Measurements from ENCODE around the gene FLG2. TPM values are rescaled to one million over a fixed set of nuclear protein-coding genes. Genes with fewer than 3 reads are reported as not detected.

Gene FLG2
- polyA plus RNA-seq, 1 donor (not counting 4 experiments of a cell fraction or from before 2014, with no cell fraction given) = 0.98 TPM

- Histone ChIP-seq H3K79me2 (ENCODE audit: control insufficient read depth, insufficient read depth, low read length) (no peaks in the 10 kb centered on the region), H3K4me2 (ENCODE audit: control insufficient read depth, extremely low read depth, insufficient read depth, low read depth, low read length) (no peak overlapping the region), H3K4me1 (ENCODE audit: control insufficient read depth, extremely low read depth, insufficient read depth, low read length) (no peaks in the 10 kb centered on the region), H3K9me1 (ENCODE audit: control insufficient read depth, extremely low read depth, insufficient read depth, low read length) (no peaks in the 10 kb centered on the region), H3K4me3 (ENCODE audit: control insufficient read depth in 2 of 3, extremely low read depth in 1 of 3, insufficient read depth in 2 of 3, low read depth in 1 of 3, low read length in 3 of 3) (no peak overlapping the region), H2AFZ (ENCODE audit: control insufficient read depth, low read length) (no peak overlapping the region), H3K9me3 (ENCODE audit: control insufficient read depth, low read depth, low read length) (no peaks in the 10 kb centered on the region), H4K20me1 (ENCODE audit: control insufficient read depth, extremely low read depth, insufficient read depth, low read length) (no peaks in the 10 kb centered on the region), H3K9ac (ENCODE audit: control insufficient read depth, extremely low read depth, insufficient read depth, low read length) (no peak overlapping the region), H3K27me3 (ENCODE audit: control insufficient read depth, extremely low read depth, insufficient read depth, low read length) (no peaks in the 10 kb centered on the region), H3K36me3 (ENCODE audit: control insufficient read depth in 2 of 2, extremely low read depth in 1 of 2, insufficient read depth in 2 of 2, low read length in 2 of 2) (no peaks in the 10 kb centered on the region), H3K27ac (ENCODE audit: control insufficient read depth, insufficient read depth, low read length) (no peak overlapping the region)
- dilution Hi-C loops (cut with MboI; ENCODE audit: extremely low pct_ligation_motif_present, low sequenced_read_pairs) = no loop called here
- DNase-seq (ENCODE audit: low read depth, low spot score) (no peak), FAIRE-seq (peak; percentile 46)
- TF ChIP-seq EZH2 (IDR thresholded peaks at IDR 0.05; ENCODE audit: low read length) (no peak), CTCF (optimal IDR thresholded peaks at IDR 0.05 in 1 of 3, IDR thresholded peaks at IDR 0.05 in 1 of 3, conservative IDR thresholded peaks at IDR 0.05 in 1 of 3; ENCODE audit: extremely low read depth in 1 of 3, insufficient read depth in 2 of 3, low read length in 3 of 3) (no peak)
These were observed 15.4 kb downstream of the FLG2 start for GRCh38 chr1:152344438-152344837.

- FAIRE-seq (no peak), DNase-seq (ENCODE audit: low read depth, low spot score) (no peak)
- Histone ChIP-seq H3K4me2 (ENCODE audit: control insufficient read depth, extremely low read depth, insufficient read depth, low read depth, low read length) (no peak overlapping the region), H3K36me3 (ENCODE audit: control insufficient read depth in 2 of 2, extremely low read depth in 1 of 2, insufficient read depth in 2 of 2, low read length in 2 of 2) (no peaks in the 10 kb centered on the region), H4K20me1 (ENCODE audit: control insufficient read depth, extremely low read depth, insufficient read depth, low read length) (no peaks in the 10 kb centered on the region), H3K79me2 (ENCODE audit: control insufficient read depth, insufficient read depth, low read length) (no peaks in the 10 kb centered on the region), H3K9me1 (ENCODE audit: control insufficient read depth, extremely low read depth, insufficient read depth, low read length) (no peaks in the 10 kb centered on the region), H3K27me3 (ENCODE audit: control insufficient read depth, extremely low read depth, insufficient read depth, low read length) (no peaks in the 10 kb centered on the region), H3K27ac (ENCODE audit: control insufficient read depth, insufficient read depth, low read length) (no peak overlapping the region), H3K9ac (ENCODE audit: control insufficient read depth, extremely low read depth, insufficient read depth, low read length) (no peak overlapping the region), H2AFZ (ENCODE audit: control insufficient read depth, low read length) (no peak overlapping the region), H3K9me3 (ENCODE audit: control insufficient read depth, low read depth, low read length) (no peaks in the 10 kb centered on the region), H3K4me1 (ENCODE audit: control insufficient read depth, extremely low read depth, insufficient read depth, low read length) (no peaks in the 10 kb centered on the region), H3K4me3 (ENCODE audit: control insufficient read depth in 2 of 3, extremely low read depth in 1 of 3, insufficient read depth in 2 of 3, low read depth in 1 of 3, low read length in 3 of 3) (no peak overlapping the region)
- dilution Hi-C loops (cut with MboI; ENCODE audit: extremely low pct_ligation_motif_present, low sequenced_read_pairs) = no loop called here
- no peak for TF ChIP-seq CTCF (optimal IDR thresholded peaks at IDR 0.05 in 1 of 3, IDR thresholded peaks at IDR 0.05 in 1 of 3, conservative IDR thresholded peaks at IDR 0.05 in 1 of 3; ENCODE audit: extremely low read depth in 1 of 3, insufficient read depth in 2 of 3, low read length in 3 of 3)
- TF ChIP-seq EZH2 (IDR thresholded peaks at IDR 0.05; ENCODE audit: low read length) = no peak
These were observed 16.8 kb downstream of the FLG2 start for GRCh38 chr1:152343006-152343405.

Measured in keratinocyte (primary cell).